ENCODE results near the gene FNDC5.
A peak's percentile ranks its signal among the peaks of the same experiment; 100 is the strongest.

The FNDC5 gene

DNA sequence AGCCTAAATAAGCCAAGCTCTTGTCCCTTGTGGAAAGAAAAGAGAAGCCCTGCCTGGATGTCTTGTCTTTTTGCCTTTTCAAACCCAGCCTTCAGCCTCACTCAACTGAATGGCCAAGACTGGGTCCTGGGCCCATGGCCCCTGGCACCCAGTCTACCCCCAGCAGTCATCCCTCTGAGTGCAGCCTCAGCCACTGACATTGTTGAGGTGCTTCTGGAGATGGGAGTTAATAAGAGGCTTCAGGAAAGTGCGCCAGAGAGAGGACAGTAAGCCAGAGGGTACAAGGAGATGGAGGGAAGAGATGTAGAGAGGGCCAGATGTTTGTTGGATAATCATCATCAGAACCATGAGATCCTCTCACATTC is 6.8 kb downstream of the FNDC5 start:
- DNase-seq: no peak

DNA sequence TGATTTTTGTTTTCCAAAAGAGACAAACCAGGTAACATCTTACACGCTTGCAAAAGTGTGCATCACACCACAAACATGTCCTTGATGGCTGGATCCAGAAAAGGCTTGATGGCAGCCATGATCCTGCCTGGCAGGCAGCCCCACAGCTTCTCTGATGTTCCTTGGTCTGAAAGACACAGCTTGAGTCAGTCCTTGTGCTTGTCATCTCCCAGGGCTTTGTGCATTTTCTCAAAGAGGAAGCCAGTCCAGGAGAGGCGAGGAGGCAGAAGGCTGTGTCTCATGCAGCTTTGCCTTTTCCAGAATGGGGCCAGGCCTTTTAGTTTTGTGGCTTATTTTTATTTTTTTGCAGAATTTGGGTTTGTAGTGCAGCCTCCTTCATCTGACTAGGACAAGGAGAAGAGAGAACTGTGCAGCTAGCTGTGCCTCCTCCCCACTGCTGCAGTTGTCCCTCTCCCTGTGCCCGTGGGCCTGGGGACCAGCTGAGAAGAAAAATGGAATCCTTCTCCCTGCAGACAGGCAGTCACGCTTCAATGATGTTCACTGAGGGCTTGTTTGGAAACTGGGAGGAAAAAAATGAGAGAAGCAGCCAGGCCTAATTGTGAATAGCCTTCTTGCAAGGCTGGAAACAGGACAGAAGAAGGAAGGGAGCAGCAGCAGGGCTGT is 7.4 kb downstream of the FNDC5 start:
- DNase-seq: peak in 1 of 2 donors; percentile 12

DNA sequence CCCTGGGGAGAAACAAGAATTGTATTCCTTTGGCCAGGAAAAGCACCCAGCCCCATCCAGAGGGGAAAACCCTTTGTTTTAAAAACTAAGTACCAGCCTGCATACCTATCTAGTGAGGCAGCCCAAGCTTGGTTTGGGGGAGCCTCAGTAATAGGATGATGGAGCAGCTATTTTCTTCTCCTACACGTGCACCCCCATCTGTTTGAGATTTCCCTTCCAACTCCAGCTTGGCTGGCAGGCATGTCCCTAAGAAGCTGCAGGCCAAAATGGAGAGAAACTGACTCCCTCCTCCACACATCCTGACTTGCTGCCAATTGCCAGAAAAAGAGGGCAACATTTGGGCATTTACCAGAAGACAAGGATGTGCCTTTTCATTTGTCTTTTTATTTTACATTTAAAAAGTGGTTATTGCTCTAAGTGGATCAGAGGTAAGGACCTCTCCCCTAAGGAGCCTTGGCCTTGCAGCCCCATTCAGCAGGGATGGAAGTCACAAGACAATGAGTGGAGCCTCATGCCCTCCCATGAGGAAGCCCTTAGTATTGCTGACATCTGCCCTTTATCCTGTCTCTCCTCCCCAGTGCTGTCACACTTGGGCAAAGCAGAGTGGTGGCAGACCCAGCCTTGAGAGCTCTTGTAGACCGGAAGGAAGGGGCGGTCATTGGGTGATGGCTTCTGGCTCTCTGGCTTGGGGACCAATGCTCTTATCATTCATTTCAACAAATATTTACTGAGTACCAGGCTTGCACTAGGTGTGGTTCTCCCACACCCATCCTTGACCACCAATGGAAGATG is 8.6 kb downstream of the FNDC5 start:
- DNase-seq: peak in 1 of 2 donors; percentile 26

DNA sequence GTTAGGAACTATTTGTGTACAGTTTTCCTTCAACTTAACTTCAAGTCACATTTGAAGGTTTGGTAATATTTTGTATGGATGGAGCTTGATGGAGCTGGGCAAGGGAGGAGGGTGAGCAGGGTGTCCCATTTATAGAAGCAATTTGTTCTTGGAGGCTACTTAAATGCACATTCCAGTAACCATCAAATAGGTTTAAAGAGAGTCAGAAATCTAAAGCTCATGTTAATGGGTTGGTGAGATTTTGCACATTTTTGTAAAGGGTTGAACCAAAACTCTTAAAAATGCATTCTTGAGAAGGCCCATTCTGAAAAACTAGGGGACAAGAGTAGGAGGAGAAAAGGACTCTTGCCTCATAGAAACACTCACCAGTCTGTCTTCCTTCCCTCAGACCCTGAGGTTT is 10.1 kb downstream of the FNDC5 start:
- DNase-seq: no peak

DNA sequence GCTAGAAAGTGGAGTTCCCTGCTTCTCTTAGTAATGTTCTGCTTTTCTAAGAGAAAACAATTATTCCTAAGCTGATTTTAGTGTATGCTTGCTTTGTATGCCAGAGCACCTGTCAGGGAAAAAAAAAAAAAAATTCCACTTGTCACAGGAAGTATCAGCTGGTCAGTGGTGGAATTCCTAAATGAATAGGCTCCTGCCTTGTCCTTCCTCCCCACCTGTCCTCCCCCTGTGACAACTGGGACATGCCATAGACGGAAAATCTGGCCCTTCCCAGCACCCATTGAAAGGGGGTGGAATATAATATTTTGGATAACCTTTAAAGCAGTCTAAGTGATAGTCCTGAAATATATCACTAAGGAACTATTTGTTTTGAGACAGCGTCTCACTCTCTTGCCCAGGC is 10.8 kb downstream of the FNDC5 start:
- DNase-seq: no peak

DNA sequence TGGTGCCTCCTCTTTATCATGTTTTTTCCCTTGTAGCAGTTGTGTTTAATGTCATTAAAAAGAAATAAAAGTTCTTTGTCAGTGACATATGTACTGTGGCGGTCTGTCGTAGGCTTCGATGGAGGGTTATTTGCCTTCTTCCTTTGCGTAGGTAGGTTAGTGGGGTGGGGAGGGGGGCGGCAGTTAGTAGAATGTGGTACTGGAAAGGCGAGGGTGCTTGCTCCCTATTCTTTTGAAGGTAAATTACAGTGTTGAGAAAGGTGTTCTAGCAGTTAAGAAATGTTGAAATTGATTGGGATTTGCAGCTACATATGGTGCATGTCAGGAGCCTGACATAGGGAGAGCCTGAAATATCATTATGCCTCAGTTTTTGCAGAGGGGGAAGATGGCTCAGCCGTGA is 11.9 kb downstream of the FNDC5 start:
- DNase-seq: no peak

DNA sequence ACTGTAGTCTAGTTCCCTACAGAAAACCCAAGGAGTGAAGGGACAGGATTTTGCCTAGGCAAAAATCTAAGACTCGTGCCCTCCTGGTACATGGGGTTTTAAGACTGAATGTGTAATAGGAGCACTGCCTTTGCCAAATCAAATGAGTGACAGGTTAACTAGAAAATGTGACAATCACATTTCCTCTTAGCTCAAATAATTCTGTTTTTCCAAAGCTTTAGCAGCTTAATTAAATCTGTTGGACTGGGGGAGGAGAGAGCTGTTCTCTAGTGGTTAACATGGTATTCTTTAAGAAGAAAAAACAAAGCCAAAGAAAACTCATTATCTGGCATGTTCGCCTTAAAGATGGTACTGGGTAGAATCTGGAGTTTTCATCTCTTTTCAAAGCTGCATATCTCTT is 12.6 kb downstream of the FNDC5 start:
- no peak for DNase-seq

DNA sequence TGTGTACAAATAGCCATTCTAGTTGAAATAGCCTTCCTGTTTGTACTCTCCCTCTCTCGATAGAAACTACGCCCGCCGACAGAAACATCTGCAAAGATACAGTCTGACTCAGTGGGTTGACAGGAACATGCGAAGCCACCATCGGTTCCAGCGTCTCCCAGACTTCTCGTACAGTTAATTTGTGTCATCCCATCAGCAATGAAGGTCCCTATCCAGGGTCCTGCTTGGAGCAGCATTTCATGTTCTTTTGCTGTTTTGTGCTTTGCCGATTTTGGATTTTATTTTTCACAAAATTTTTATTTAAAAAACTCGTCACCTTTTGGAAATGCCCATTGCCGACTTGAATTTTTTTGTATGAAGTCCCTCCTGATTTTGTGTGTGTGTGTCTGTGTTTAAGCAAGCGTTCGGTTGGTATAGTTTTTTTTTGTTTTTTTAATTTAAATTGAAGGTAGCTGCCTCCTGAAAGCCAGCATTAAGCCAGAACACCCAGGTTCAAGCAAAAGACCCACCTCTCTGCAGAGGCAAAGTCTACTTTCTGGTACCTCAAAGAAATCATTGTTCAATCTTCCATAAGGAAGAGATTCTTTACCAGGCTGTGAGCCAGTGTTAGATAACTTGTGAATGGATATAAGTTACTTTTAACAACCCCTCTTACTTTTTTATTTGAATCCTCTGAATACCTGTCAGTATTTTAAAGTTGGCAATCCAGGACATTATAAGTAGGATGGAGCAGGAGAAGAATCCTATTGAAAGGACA is 14.7 kb downstream of the FNDC5 start:
- no peak for DNase-seq

DNA sequence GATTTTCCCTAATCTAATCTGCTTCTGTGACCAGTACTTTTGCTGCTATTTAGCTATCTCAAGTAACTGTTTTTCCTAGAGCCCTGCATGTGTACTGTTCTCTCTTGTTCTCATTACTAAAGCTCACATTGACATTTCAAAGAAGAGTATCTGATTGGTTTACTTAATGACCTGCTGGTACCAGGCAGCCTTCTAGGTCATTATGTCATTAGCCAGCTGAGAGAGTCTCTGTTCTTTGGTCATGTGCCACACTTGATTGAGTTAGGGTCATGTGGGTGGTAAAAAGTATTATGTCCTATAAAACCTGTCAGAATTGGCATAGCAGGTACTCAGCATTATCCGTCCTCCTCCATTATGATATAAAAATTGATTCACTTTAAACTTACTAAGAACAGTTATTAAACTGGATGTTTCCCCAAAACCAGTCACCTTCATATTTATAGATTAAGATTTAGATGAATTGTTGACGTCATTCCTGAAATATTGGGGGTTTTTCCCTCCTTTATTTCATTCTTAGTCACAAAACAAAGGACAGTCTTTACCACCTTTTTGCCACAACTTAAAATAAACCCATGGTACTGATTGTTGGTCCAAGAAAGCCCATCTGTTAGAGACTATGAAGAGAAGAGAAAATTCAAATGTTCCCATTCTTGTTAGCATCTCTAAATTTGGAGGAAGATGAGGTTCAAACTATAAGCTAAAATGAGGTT is 22.2 kb downstream of the FNDC5 start:
- no peak for DNase-seq

DNA sequence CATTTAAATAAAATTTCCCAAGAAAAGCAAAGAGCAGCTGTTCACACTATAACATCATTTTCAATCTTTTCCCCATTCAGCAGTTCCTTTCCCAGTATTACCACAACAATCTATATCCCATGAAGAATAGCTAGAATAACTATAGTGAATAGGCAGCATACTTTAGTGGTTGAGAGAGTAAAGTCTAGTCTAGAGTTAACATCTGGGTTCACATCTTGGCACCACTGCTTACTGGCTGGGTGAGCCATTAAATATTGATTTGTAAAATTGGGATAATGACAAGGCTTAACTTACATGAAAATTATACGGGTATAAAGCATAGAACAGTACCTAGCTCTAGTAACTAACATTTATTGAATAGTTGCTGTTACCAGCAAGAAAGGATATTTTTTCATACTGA is 38.8 kb downstream of the FNDC5 start:
- no peak for DNase-seq

DNA sequence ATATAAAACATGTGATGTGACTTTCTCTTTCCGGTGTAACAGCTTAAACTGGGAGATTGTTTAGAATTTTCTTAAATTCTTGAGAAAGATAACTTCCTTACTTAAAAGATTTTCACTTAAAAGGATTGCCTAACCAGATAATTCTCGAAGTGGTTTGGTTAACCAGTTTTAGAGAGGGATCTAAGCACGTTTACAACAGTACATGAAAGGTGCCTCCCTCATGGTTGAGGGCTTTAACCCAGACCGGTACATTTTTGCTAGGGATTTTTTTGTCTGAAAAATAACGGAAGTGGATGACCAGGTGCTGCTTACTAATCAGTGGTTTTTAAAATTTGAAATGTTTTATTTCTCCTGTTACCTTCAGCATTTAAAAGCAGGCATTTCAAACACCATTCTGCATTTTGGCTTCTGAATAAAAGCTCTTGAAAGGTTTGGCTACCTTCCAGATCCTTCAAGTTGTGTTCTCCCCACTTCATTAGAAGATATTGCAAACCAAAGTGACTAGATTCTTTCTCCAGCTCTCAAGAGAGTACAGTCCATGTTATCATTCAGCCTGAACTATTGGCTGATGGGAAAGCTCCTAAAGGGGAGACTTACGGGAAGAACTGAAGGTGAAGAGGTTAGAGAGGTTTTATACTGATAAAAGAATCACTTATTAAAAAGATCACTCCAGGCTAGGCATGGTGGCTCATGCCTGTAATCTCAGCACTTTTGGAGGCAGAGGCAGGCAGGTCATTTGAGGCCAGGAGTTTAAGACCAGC is 40.4 kb downstream of the FNDC5 start:
- no peak for DNase-seq

DNA sequence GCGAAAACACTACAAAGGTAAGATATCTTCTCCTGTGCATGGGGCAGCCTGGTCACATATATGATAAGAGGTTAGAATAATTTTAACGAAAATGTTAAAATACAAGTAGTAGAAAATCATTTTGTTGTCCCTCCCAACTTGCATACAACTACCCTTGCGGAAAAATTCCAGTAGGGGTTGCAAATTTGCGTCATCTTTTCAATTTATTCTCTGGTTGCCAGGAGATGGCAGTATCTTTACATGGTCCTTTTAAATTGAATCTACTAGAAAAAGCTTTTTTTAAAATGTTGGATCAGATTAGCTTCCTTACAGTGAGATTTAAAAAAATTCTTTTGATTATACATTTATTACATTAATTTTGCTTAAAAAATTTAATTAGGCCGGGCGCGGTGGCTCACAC is 42.4 kb downstream of the FNDC5 start:
- DNase-seq: no peak

DNA sequence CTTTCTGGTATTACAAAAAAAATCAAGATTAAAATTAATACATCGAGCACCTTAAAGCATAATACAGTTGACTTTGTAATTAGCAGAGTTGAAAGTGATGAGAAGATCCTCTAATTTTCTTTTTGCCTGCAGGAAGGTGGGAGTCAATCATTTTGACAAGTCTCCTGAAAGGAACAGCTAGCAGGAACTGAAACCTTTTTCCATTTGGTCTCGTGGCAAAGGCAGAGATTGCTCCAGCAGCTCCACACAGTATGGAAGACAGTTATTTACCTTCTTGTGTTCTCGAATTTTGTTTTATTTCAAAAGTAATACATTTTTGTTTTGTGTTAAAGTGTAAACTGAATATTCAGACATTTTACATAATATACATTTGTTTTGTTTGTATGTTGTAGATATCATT is 45.5 kb downstream of the FNDC5 start:
- peak; percentile 25 to 35 for DNase-seq

DNA sequence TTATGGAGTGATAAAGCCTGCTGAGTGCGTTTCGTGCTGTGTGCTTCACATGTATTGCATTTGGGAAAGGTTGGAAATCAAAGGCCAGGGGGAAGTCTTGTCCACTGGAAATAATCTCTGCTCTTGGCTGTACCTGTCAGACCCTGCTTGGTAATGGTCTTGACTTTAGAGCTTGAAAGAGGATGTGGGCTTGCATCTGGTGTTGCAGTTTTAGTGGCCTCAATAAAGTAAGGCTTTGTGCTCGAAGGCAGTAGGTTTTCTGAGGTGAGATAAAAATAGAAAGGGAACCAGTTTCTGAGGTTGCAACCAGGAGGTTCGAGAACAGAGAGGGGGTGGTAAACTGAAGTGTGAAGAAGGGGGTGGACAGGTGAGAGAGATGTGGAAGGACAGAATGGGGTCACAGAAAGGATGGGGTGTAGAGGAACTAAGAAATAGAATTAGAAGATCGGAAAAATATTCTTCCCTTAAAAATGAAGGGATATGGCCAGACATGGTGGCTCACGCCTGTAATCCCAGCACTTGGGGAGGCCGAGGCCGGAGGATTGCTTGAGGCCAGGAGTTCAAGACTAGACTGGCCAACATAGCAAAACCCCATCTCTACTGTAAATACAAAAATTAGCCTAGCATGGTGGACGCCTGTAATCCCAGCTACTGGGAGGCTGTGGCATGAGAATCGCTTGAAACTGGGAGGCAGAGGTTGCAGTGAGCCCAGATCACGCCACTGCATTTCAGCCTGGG is 51.7 kb downstream of the FNDC5 start:
- no peak for DNase-seq

DNA sequence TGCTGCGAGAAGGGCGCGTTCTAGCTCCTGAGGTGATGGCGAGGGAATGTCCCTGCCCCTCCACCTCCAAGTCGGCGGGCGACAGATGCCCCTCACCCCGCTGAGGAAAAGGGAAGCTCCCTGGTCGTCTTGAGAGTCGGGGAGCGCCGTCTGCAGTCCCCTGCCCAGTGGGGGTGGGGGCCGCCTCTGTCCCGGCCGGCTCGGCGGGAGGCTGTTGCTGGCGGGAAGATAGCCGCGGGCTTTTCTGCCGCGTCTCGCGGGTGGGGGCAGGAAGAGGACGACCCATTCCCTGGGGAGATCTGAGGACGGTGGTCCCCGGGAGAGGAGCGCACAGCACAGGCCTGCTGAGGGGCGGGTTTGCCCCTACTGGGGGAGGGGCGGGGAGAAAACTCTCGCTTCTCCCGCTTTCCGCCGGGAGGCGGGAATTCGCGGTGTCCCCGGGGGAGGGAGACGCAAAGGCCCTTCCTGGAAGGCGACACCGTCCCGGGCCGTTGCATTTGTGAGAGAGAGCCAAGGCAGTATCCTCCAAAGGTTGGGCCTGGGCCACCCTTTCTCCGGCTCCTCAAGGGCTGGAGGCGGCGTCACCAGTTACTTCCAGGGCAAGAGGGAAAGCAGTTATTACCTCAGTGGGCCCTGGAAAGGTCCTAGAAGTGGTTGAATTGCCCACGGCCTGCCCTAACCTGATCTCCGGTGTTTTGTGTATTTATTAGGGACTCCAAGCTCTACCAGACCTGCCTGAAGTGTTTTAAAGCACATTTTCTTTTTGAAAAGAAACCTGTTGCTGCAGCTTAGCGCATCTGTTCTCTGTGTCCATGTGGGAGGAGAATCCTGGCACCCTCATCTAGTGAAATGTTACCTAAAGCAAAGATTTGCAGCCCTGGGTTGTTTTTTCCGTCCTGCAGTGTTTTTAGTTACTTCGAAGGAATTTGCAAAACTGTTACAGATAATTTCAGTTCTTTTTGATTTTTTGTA is 52.6 kb downstream of the FNDC5 start:
- peak; percentile 18 to 32 for DNase-seq

DNA sequence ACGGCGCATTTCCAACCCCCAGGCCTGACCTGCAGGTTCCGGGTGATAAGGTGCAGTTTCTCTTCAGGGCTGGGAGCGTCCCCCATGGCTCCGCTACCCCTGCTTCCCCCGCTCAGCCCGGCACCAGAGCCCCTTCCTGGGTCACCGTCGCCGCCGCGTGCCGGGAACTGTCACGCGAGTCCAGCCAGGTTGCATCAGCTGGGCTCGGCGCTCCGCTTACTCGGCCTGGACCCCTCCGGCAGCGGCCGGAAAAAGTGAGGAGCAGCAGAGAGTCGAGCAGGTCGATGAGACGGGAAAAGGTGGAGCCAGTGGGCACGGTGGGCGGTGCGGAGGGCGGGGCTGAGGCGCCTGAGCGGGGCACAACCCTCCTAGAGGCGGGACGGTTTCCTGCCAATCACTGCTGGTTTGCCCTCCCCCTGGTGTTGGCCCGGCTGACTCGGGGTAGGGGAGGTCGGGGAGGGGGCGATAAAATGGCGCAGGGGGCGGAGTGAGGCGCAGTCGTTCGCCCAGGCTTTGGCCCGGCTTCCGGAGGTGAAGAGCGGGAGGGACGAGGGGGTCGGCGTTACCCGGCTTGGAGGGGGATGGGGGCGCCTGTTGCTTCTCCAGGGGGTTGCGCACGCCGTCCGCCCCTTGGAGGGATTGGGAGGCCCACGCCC is 53.4 kb downstream of the FNDC5 start, which contains the start of the genes S100PBP and YARS1:
Gene S100PBP, plus strand, starts transcription at position 495 of the 656 bp plus-strand sequence. CDS start 8,447 bp downstream, outside the sequence.
Gene YARS1, minus strand, starts transcription at position 200 of the 656 bp plus-strand sequence. Its CDS starts 114 bp downstream, at position 86.
- DNase-seq: peak; percentile 96 to 99

DNA sequence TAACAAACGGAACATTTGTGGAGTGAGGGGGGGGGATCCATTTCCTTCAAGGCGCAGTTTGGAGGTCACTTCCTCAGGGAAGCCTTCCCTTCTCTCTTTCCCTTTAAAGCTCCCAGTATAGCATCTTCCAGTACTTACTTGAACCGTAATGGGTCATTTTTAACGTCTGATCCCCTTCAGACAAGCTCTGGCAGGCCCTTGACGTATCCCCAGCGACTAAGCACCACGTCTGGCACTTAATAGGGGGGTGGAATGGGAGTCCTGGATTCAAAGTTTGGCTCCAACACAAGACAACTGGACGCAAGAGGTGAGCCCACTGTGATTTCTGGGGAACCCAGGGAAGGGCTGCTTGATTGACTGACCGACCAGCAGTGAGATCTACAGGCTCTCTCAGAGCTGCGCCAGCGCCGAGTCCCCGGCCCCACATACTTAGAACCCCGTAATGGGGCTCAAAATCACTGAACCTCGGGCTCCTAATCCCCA is 54.0 kb downstream of the FNDC5 start:
- DNase-seq: peak; percentile 12 to 32

DNA sequence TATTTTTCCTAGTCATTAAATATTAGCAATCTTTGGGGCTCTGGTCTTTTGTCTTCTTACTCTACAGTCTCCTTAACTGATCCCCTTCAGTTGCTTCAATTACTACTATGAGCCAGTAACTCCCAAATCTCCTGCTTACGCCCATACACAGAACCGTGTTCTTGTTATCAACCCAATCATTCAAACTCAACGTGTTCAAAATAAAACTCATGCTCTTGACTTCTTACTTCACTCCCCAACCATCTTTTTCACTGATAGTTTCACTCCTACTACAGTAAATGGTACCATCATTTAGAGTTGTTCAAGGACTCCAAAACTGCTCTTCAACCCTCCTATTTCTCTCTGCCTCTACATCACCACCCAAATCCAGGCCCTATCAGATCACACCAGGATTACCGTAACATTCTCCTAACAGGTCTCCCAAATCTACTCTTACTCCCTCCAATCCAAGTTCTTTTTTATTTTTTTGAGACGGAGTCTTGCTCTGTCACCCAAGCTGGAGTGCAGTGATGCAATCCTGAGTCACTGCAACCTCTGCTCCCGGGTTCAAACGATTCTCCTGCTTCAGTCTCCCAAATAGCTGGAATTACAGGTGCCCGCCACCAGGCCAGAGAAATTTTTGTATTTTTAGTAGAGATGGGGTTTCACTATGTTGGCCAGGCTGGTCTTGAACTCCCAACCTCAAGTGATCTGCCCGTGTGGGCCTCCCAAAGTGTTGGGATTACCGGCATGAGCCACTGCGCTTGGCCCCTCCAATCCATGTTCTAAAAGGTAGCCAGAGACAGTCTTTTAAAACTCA is 56.6 kb downstream of the FNDC5 start:
- peak; percentile 9 to 29 for DNase-seq

Data from inflammatory macrophage treated with lipopolysaccharide for 1 hour (primary cell).